ENCODE data around the gene TAGLN. TPM values are rescaled to one million over a fixed set of nuclear protein-coding genes. Genes with fewer than 3 reads are reported as not detected.

TAGLN gene
- total and polyA plus RNA-seq, 2 donors (not counting 1 experiment from before 2014, with no cell fraction given): 17.9 to 51.8 TPM

GRCh38 chr11:117193130-117194020 is 5.8 kb upstream of the TAGLN start:
- intact Hi-C loops (cut with micrococcal nuclease): no loop called here
- H2AFZ ChIP-seq (ENCODE audit: insufficient read depth, low read depth, low read length, poor library complexity, severe bottlenecking): no peak overlapping the region
- peaks cover 22 to 49% of the 10 kb centered on the region in 2 donors for H3K4me1 ChIP-seq (ENCODE audit: control insufficient read depth in 2 of 2, insufficient read depth in 2 of 2, low read length in 2 of 2)
- ATAC-seq (ENCODE audit: low read depth) (no peak), DNase-seq (no peak)
- peaks cover 31% of the 10 kb centered on the region for H3K79me2 ChIP-seq (ENCODE audit: control insufficient read depth, insufficient read depth, low read length)
- H4K20me1 ChIP-seq (ENCODE audit: control insufficient read depth, insufficient read depth, low read length, poor library complexity, severe bottlenecking): peaks cover 2% of the 10 kb centered on the region
- no peak overlapping the region for H3K9ac ChIP-seq (ENCODE audit: low read length)
- TF ChIP-seq CTCF (IDR thresholded peaks at IDR 0.05) (no peak), EZH2 (IDR thresholded peaks at IDR 0.05; ENCODE audit: borderline replicate concordance, insufficient read depth, low read depth, low read length, poor library complexity, severe bottlenecking) (no peak)
- no peak overlapping the region for H3K4me3 Mint-ChIP-seq
- 95% methylated on average over 14 of the region's 15 CpGs for WGBS (ENCODE audit: insufficient coverage)
- no peaks in the 10 kb centered on the region for H3K9me3 ChIP-seq (ENCODE audit: control extremely low read depth in 1 of 3, control insufficient read depth in 2 of 3, insufficient read depth in 1 of 3, low read length in 2 of 3)
- no peak overlapping the region for H3K4me2 ChIP-seq (replicated peaks; ENCODE audit: low read depth, low read length, poor library complexity, severe bottlenecking)
- no peak overlapping the region for H3K4me3 ChIP-seq (ENCODE audit: control extremely low read depth in 1 of 5, extremely low read depth in 1 of 5, insufficient read depth in 1 of 5, low read depth in 2 of 5, low read length in 4 of 5)
- POLR2A ChIA-PET: interaction anchor here (0.5 kb wide), 1 partner anchor 50 kb away, joined by 6 read pairs; no protein-coding TSS in a partner anchor
- H3K9me3 Mint-ChIP-seq (ENCODE audit: insufficient read depth): no peaks in the 10 kb centered on the region
- no peaks in the 10 kb centered on the region for H3K27me3 Mint-ChIP-seq
- no peaks in the 10 kb centered on the region for H3K27me3 ChIP-seq (replicated peaks in 1 of 4; ENCODE audit: control extremely low read depth in 1 of 4, control insufficient read depth in 3 of 4, insufficient read depth in 4 of 4, low read length in 3 of 4)
- H3K27ac Mint-ChIP-seq: peak overlapping the region; percentile 59
- CTCF ChIA-PET: interaction anchor here (0.6 to 1.7 kb wide), 3 partner anchors 12 to 33 kb away, joined by 3 to 7 read pairs (median 7); no protein-coding TSS in a partner anchor
- peak overlapping the region in 1 of 2 donors; percentile 7 for H3K27ac ChIP-seq (ENCODE audit: low read length in 2 of 2)
- peaks cover 0 to 78% of the 10 kb centered on the region in 2 experiments for H3K36me3 ChIP-seq (replicated peaks in 1 of 2; ENCODE audit: control extremely low read depth in 1 of 2, control insufficient read depth in 1 of 2, extremely low read depth in 1 of 2, insufficient read depth in 2 of 2, low read length in 1 of 2)
- peaks cover 49% of the 10 kb centered on the region for H3K4me1 Mint-ChIP-seq

- no peak for DNase-seq
- Histone ChIP-seq H3K27ac (ENCODE audit: low read length in 2 of 2) (no peak overlapping the region), H3K27me3 (replicated peaks in 1 of 4; ENCODE audit: control extremely low read depth in 1 of 4, control insufficient read depth in 3 of 4, insufficient read depth in 4 of 4, low read length in 3 of 4) (no peaks in the 10 kb centered on the region), H3K4me3 (ENCODE audit: control extremely low read depth in 1 of 5, extremely low read depth in 1 of 5, insufficient read depth in 1 of 5, low read depth in 2 of 5, low read length in 4 of 5) (no peak overlapping the region), H3K4me2 (replicated peaks; ENCODE audit: low read depth, low read length, poor library complexity, severe bottlenecking) (no peak overlapping the region), H4K20me1 (ENCODE audit: control insufficient read depth, insufficient read depth, low read length, poor library complexity, severe bottlenecking) (peaks cover 11% of the 10 kb centered on the region), H3K4me1 (ENCODE audit: control insufficient read depth in 2 of 2, insufficient read depth in 2 of 2, low read length in 2 of 2) (peaks cover 13 to 40% of the 10 kb centered on the region in 2 donors), H2AFZ (ENCODE audit: insufficient read depth, low read depth, low read length, poor library complexity, severe bottlenecking) (no peak overlapping the region), H3K9me3 (ENCODE audit: control extremely low read depth in 1 of 3, control insufficient read depth in 2 of 3, insufficient read depth in 1 of 3, low read length in 2 of 3) (no peaks in the 10 kb centered on the region), H3K79me2 (ENCODE audit: control insufficient read depth, insufficient read depth, low read length) (peaks cover 22% of the 10 kb centered on the region), H3K9ac (ENCODE audit: low read length) (no peak overlapping the region), H3K36me3 (replicated peaks in 1 of 2; ENCODE audit: control extremely low read depth in 1 of 2, control insufficient read depth in 1 of 2, extremely low read depth in 1 of 2, insufficient read depth in 2 of 2, low read length in 1 of 2) (peaks cover 0 to 74% of the 10 kb centered on the region in 2 experiments)
- intact Hi-C loops (cut with micrococcal nuclease): no loop called here
- ChIA-PET POLR2A (no interaction called here), CTCF (interaction anchor here (1.6 kb wide), 1 partner anchor 14 kb away, joined by 7 read pairs; no protein-coding TSS in a partner anchor)
- 99% methylated on average over 5 of the region's 5 CpGs for WGBS (ENCODE audit: insufficient coverage)
- no peaks in the 10 kb centered on the region for H3K9me3 Mint-ChIP-seq (ENCODE audit: insufficient read depth)
- no peak overlapping the region for H3K4me3 Mint-ChIP-seq
- no peak for ATAC-seq (ENCODE audit: low read depth)
- H3K27ac Mint-ChIP-seq: peak overlapping the region; percentile 1
- H3K27me3 Mint-ChIP-seq: no peaks in the 10 kb centered on the region
- H3K4me1 Mint-ChIP-seq: peaks cover 46% of the 10 kb centered on the region
- TF ChIP-seq CTCF (IDR thresholded peaks at IDR 0.05) (no peak), EZH2 (IDR thresholded peaks at IDR 0.05; ENCODE audit: borderline replicate concordance, insufficient read depth, low read depth, low read length, poor library complexity, severe bottlenecking) (no peak)
Observed at GRCh38 chr11:117194267-117194666, 4.9 kb upstream of the TAGLN start.

All from B cell (primary cell).